Measurements from ENCODE around the gene BNC2.

Gene BNC2

DNA sequence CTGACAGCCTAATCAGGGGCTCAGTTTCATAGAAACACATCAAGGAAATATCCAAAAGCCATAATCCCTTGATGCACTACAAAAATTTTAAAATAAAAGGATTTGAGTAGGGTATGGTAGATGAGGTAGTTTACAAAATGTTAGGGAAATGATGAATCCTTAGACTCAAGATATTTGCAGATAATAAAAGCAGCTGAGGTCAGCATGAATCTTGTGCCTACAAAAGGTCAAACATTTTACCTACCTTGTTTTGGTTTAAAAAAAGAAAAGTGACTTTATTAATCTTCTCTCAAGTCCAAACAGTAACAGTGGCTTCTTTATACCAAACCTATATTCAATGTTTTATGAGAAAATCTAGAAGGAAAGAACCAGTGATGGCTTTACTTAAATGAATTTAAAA lies 135.5 kb downstream of the BNC2 start:
- no peak for DNase-seq (ENCODE audit: extremely low read depth, low read depth)
- no peak for TF ChIP-seq CTCF (IDR thresholded peaks at IDR 0.05; ENCODE audit: low read depth, low read length)

GRCh38 chr9:16732546-16732945 lies 137.9 kb downstream of the BNC2 start:
- no peak for TF ChIP-seq CTCF (IDR thresholded peaks at IDR 0.05; ENCODE audit: low read depth, low read length)
- DNase-seq (ENCODE audit: extremely low read depth, low read depth), result no peak

DNA sequence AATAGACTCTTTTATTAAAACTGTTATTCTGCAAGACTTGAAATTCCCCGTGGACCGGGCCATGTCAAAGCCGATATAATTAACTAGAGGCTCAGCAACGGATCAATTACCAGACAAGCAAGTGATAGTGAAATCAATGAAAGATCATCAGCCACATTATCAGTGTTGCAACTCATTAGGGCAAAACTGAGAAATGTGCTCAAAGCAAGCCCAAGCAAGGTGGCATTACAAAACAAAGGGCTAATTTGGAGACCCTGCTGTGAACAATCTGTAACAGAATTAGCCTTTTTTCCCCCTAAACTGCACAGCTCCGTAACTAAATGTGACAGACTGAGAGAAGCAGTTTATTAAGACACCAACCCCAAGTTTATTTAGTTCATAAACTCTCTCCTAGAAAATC lies 140.3 kb downstream of the BNC2 start:
- no peak for TF ChIP-seq CTCF (IDR thresholded peaks at IDR 0.05; ENCODE audit: low read depth, low read length)

DNA sequence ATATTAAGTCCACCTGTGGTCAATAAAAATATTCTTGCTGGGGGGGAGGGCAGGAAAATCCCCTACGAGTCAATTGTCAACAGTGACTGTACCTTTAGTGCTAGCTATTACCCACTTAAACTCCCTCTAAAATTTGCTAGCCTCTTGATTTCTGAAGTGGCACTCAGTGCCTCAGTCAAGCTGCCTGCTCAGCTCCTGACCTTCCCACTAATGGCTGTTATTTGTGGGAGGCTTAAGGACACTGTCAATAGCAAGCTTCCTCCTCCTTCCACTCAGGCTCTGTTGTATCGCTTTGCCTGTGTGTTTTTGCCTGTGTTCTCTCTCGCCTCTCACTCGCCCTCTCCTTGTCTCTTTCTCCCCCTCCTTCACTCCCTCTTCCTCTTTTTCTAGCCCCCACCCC lies 140.8 kb downstream of the BNC2 start:
- no peak for TF ChIP-seq CTCF (IDR thresholded peaks at IDR 0.05; ENCODE audit: low read depth, low read length)
- DNase-seq (ENCODE audit: extremely low read depth, low read depth), result no peak

More for the DNA sequence above, 140.3 kb downstream of the BNC2 start:
- DNase-seq (ENCODE audit: extremely low read depth, low read depth), result no peak

- TF ChIP-seq CTCF (IDR thresholded peaks at IDR 0.05; ENCODE audit: low read depth, low read length), result no peak
These were observed 142.3 kb downstream of the BNC2 start for GRCh38 chr9:16728137-16728508.

DNA sequence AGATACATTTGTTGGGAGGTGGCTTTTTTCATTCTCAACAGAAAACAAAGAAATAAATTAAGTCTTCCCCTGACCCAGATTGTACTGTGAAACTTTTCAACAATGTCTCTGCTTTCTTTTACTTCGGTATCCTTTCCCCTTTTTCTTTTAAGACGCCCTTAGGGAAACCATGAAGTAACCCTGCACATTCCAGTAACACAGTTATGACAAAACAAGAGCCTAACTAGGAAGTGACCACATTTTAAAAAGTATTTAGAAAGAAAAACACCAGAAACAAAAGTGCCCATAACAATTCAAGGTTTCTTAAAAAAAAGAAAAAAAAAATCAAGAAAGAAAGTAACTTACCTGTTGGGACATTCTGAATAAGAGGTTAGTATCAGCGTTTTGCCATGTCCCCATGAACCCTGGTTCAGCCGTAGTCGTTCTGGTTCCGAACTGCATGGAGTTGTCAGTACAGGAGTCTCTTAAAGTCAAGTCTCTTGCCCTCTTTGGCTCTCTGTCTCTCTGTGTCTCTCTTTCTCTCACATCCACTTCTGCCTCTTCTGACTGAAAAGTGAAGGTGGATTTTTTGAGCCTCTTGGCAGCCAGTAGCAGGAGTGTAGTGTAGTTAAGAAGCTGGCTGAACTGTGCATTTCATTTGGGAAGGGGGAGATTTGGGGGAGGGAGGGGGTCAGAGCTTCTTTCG lies 142.9 kb downstream of the BNC2 start:
- no peak for TF ChIP-seq CTCF (IDR thresholded peaks at IDR 0.05; ENCODE audit: low read depth, low read length)
- DNase-seq (ENCODE audit: extremely low read depth, low read depth), result no peak

More at GRCh38 chr9:16728137-16728508, 142.3 kb downstream of the BNC2 start:
- DNase-seq (ENCODE audit: extremely low read depth, low read depth), result no peak

- no peak for TF ChIP-seq CTCF (IDR thresholded peaks at IDR 0.05; ENCODE audit: low read depth, low read length)
- DNase-seq (ENCODE audit: extremely low read depth, low read depth), result peak; percentile 32
These were observed 143.6 kb downstream of the BNC2 start for GRCh38 chr9:16726718-16727451.
